OCI-LY3 (cell line): ENCODE results near the gene PRM1.

Experiments used
- H2AFZ ChIP-seq: fragments of 200-600, 300-600 bp; shearing (Covaris generic); 2 replicates; pipeline ENCODE4 v1.6.0; 2014; ENCODE audit warnings: antibody characterized with exemption, low read depth, low read length
- H3K27ac ChIP-seq: fragments of 200-600, 300-600 bp; sonication (generic); 2 replicates; pipeline ENCODE4 v1.5.1; 2014; ENCODE audit warnings: mild to moderate bottlenecking, low read length, moderate library complexity, mixed read lengths
- H3K27me3 ChIP-seq: fragments of 200-600, 300-600 bp; sonication (generic); 2 replicates; pipeline ENCODE4 v1.6.1; 2014; ENCODE audit warnings: low read depth, low read length, mixed read lengths
- H3K36me3 ChIP-seq: fragments of 200-600, 300-600 bp; sonication (generic); replicated peaks from 2 replicates; pipeline ENCODE3; 2014; ENCODE audit warnings: low read depth, low read length, mixed read lengths
- H3K4me1 ChIP-seq: fragments of 300-600, 200-600 bp; sonication (generic); 2 replicates; pipeline ENCODE4 v1.6.1; 2014; ENCODE audit warnings: low read length, mixed read lengths
- H3K4me2 ChIP-seq: fragments of 200-600, 300-600 bp; sonication (generic); 2 replicates; pipeline ENCODE4 v1.6.1; 2014; ENCODE audit warnings: low read length, mixed read lengths
- H3K4me3 ChIP-seq: fragments of 300-600, 200-600 bp; sonication (generic); 2 replicates; pipeline ENCODE4 v1.5.1; 2014; ENCODE audit warnings: antibody characterized with exemption, mild to moderate bottlenecking, low read length, moderate library complexity
- H3K79me2 ChIP-seq: fragments of 300-600, 200-600 bp; shearing (Covaris generic); 2 replicates; pipeline ENCODE4 v1.6.1; 2014; ENCODE audit warnings: mild to moderate bottlenecking, low read length, mixed read lengths
- H3K9ac ChIP-seq: fragments of 300-600, 200-600 bp; shearing (Covaris generic); 2 replicates; pipeline ENCODE4 v1.6.0; 2014; ENCODE audit warnings: mild to moderate bottlenecking, low read length, moderate library complexity
- H3K9me3 ChIP-seq: fragments of 200-600, 300-600 bp; shearing (Covaris generic); 2 replicates; pipeline ENCODE4 v1.6.1; 2014; ENCODE audit warnings: low read length, mixed read lengths; ENCODE audit not compliant: insufficient read depth
- H4K20me1 ChIP-seq: fragments of 200-600, 300-600 bp; sonication (generic); 2 replicates; pipeline ENCODE4 v1.6.1; 2016; ENCODE audit warnings: low read length, mixed read lengths; ENCODE audit not compliant: insufficient read depth
- CTCF ChIP-seq: fragments of 200-600, 300-600 bp; sonication (generic); IDR thresholded peaks from 2 replicates; pipeline ENCODE4 v1.5.1; 2014; ENCODE audit warnings: antibody characterized with exemption, low read length, low read depth
- EZH2phosphoT487 ChIP-seq: fragments of 200-600 bp; shearing (Covaris generic); IDR thresholded peaks from 2 replicates; pipeline ENCODE4 v1.6.1; 2018; ENCODE audit warnings: antibody characterized with exemption, mixed run types, low read depth

The PRM1 gene

GRCh38 chr16:11253009-11253994, 27.8 kb downstream of the PRM1 start:
- H3K9me3 ChIP-seq, result no peaks in the 10 kb centered on the region
- peaks cover 42% of the 10 kb centered on the region for H4K20me1 ChIP-seq
- H2AFZ ChIP-seq, result no peak overlapping the region
- TF ChIP-seq EZH2phosphoT487 (no peak), CTCF (no peak)
- H3K4me3 ChIP-seq, result peak overlapping the region; percentile 97
- H3K27me3 ChIP-seq, result no peaks in the 10 kb centered on the region
- H3K9ac ChIP-seq, result peak overlapping the region; percentile 87
- H3K4me2 ChIP-seq, result peak overlapping the region; percentile 95
- H3K27ac ChIP-seq, result peak overlapping the region; percentile 6; the same call in 1 of the 2 replicates
- peaks cover 28% of the 10 kb centered on the region for H3K79me2 ChIP-seq
- peaks cover 37% of the 10 kb centered on the region for H3K4me1 ChIP-seq
- H3K36me3 ChIP-seq, result peaks cover 39% of the 10 kb centered on the region

GRCh38 chr16:11252482-11252931, 28.6 kb downstream of the PRM1 start:
- H3K9ac ChIP-seq, result no peak overlapping the region
- no peak overlapping the region for H2AFZ ChIP-seq
- H3K9me3 ChIP-seq, result no peaks in the 10 kb centered on the region
- H3K4me3 ChIP-seq, result no peak overlapping the region
- H3K79me2 ChIP-seq, result peaks cover 28% of the 10 kb centered on the region
- no peak overlapping the region for H3K27ac ChIP-seq
- peaks cover 39% of the 10 kb centered on the region for H3K36me3 ChIP-seq
- peaks cover 36% of the 10 kb centered on the region for H3K4me1 ChIP-seq
- no peak overlapping the region for H3K4me2 ChIP-seq
- H4K20me1 ChIP-seq, result peaks cover 42% of the 10 kb centered on the region
- TF ChIP-seq EZH2phosphoT487 (no peak), CTCF (no peak)
- H3K27me3 ChIP-seq, result no peaks in the 10 kb centered on the region

- H3K4me2 ChIP-seq, result no peak overlapping the region
- H3K27ac ChIP-seq, result no peak overlapping the region
These were observed 29.3 kb downstream of the PRM1 start for GRCh38 chr16:11251525-11252481.

More at GRCh38 chr16:11251525-11252481, 29.3 kb downstream of the PRM1 start:
- Histone ChIP-seq H3K9ac (no peak overlapping the region), H3K27me3 (no peaks in the 10 kb centered on the region), H3K9me3 (no peaks in the 10 kb centered on the region), H3K79me2 (peaks cover 28% of the 10 kb centered on the region), H3K4me3 (no peak overlapping the region), H2AFZ (no peak overlapping the region), H3K36me3 (peaks cover 39% of the 10 kb centered on the region), H3K4me1 (peaks cover 31% of the 10 kb centered on the region), H4K20me1 (peaks cover 42% of the 10 kb centered on the region)
- no peak for TF ChIP-seq CTCF
